Measurements from ENCODE around the gene ABTB1.

The ABTB1 gene

GRCh38 chr3:127672429-127673190, at the start of gene ABTB1:
ABTB1 (plus strand) TSS chr3:127672952; CDS start chr3:127673026, 74 bp downstream.
- DNase-seq (ENCODE audit: low spot score), result peak; percentile 88

GRCh38 chr3:127624063-127624462, 48.7 kb upstream of the ABTB1 start:
- no peak for DNase-seq (ENCODE audit: low spot score)

GRCh38 chr3:127625821-127626220, 46.9 kb upstream of the ABTB1 start:
- no peak for DNase-seq (ENCODE audit: low spot score)

GRCh38 chr3:127628426-127628787, 44.3 kb upstream of the ABTB1 start:
- DNase-seq (ENCODE audit: low spot score), result no peak

DNA sequence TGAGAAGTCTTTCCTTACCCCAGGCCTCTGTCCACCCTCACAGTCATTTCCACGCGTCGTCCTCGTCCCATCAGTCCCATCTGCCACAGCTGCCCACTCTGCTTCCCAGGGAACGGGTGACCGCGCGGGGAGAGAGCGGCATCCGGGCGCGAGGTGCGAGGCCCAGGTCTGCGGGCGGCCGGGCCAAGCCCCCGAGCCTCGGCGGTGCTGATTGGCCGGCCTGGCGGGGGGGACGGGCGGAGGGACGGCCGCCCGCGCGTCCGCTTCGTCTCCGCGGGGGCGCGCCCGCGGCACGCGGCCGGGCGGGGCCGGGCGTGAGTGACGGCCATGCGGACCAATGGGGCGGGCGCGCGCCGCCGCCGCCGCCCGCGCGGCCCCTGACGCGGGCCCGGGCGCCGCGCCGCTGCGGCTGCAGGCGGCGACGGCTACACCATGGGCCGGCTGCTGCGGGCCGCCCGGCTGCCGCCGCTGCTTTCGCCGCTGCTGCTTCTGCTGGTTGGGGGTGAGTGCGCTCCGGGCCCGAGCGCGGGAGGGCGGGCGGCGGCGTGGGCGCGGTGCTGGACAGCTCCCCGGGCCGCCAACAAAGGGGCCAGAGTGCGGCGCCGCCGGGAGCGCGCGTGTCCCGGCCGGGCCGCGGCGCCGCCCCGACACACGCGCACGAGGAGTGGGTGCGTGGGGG, 43.8 kb upstream of the ABTB1 start, which contains the start of gene PODXL2:
Gene PODXL2 (plus strand): TSS at position 398 of the 679 bp plus-strand sequence. CDS start 35 bp downstream, at position 433.
- peak; percentile 77 for DNase-seq (ENCODE audit: low spot score)

- DNase-seq (ENCODE audit: low spot score), result no peak
Measured at GRCh38 chr3:127629467-127630403, 43.0 kb upstream of the ABTB1 start.

DNA sequence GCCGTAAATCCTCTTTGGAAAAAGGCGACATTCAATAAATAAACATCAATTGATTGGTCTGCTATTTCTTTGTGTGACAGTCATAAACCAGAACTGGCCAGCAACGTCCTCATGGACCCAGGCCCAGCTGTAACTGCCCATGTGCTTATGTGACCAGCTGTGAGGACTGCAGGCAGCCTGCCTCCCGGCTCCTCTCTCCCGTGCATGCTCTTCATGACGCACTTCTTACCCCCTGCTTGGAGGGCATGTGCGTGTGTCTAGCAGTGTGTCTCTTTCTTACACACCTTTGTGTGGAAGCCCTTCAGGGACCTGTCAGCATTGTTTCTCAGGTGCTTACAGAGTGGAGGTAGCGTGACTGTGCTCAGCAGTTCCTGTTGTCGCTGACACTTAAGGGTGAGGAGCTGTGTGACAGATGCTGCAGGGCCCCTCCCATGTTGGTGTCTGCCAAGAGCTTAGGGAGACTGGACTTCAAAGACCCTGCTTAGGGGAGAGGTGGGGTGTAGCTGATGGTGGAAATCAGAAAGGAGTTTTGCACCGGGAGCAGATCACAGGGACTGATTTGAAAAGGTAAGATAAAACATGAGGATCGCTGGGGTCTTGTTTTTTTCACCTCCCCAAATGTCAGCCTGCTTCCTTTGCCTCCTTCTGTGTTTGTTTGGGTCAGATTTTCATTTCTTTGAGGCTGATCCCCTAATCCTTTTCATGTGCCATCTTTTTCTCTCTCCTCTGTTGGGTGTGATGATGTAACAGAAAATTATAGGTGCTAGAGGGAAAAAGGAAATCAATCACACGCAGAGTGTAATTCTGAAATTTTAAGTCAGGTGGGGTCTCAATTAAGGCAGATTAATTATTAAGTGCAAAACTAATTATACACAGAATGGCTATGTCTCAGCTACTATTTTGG, 41.7 kb upstream of the ABTB1 start:
- no peak for DNase-seq (ENCODE audit: low spot score)

DNA sequence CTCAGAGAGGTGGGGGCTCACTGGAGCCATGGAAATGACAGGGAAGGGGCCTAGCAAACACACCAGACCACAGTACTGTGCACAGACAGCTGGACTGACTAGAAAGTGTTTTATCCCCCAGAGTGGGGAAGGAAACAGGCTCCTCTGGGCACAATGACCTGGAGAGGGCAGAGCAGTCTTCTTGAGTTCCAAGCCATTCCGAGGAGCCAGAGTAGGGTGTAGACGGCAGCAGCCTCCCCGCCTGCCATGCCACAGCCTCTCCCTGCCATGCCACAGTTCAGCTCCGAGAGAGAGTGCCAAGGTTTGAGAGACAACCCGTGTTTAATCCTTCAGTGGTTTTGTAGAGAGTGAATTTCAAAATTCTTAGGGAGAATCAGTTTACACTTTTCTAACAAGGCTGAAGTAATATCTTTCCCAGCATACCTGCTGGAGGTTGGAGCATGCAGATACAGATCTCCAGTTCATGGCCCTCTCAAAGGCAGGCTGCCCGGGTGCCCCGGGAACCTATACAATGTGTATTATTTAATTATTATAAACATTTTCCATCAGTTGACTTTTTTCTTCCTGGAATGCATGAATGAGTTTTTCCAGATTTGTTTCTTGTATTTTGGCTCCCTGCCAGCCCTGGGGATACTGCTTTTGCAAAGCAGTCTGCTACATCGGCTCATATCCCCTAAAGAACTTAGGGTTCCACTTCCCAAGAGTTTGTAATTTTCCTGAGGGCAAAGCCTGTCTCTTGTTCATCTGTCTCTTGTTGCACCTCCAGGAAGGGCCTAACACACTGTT, 40.5 kb upstream of the ABTB1 start:
- no peak for DNase-seq (ENCODE audit: low spot score)

DNA sequence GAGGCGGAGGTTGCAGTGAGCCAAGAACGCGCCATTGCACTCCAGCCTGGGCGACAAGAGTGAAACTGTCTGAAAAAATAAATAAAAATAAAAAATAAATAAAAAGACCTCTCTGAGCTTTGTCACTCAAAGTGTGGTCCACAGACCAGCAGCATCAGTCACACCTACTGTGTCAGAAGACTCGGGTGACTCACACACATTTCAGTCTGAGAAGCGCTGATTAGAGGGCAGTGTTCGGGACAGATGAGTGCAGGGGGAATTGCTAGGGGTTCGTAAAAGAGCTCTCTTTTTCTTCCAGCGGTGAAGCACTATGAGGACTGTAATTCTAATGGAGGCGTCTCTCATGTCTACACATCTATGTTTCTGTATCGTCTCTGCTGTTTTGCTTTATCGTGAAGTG, 38.1 kb upstream of the ABTB1 start:
- DNase-seq (ENCODE audit: low spot score), result no peak

GRCh38 chr3:127637546-127637945, 35.2 kb upstream of the ABTB1 start:
- no peak for DNase-seq (ENCODE audit: low spot score)

DNA sequence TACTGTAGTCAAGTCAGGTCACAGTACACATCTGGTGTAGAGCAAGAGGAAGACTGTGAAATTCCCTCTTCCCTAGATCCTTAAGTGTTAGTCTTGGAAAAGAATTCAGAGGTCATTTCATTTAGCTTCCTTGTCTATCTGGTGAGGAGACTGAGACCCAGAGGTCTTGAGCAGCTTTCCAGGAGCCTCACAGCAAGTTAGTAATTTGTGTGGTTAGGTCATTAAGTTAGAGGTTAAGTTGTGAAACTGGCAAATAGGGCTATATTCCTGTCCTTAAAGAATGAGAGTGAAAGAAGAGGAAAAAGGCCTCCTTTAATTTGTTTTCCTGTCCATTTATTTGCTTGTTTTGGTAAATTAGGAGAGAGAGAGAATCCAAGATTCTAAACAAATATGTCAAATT, 34.8 kb upstream of the ABTB1 start:
- DNase-seq (ENCODE audit: low spot score), result no peak

DNA sequence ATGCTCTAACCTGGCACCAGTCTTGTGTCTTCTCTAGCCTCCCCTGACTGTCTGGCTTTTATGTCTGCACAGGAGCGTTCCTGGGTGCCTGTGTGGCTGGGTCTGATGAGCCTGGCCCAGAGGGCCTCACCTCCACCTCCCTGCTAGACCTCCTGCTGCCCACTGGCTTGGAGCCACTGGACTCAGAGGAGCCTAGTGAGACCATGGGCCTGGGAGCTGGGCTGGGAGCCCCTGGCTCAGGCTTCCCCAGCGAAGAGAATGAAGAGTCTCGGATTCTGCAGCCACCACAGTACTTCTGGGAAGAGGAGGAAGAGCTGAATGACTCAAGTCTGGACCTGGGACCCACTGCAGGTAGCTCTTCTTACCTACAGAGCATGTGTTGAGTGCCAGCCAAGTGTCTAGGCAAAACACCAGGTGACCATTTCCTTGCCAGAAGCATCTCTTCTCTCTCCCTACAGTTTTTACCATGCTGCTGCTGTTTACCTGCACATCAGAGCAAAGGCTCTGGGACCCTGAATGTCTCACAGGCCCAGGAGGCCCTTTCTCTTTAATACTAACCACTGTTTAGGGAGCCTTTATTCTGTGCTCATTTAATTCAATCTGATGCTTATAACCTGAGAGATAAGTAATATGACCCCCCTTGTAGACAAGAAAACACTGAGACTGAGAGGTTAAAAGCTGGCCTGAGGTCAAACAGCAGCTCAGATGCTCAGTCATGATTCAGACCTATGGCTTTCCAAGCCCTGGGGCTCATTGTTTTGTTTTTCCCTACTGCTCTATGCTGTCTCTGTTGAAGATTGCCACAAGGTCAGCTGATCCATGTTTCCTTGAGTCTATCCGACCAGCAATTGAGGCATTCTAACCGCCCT, 33.3 kb upstream of the ABTB1 start:
- DNase-seq (ENCODE audit: low spot score), result no peak

GRCh38 chr3:127640042-127640355, 32.8 kb upstream of the ABTB1 start:
- no peak for DNase-seq (ENCODE audit: low spot score)

GRCh38 chr3:127644641-127645370, 27.9 kb upstream of the ABTB1 start:
- no peak for DNase-seq (ENCODE audit: low spot score)

- no peak for DNase-seq (ENCODE audit: low spot score)
Measured at GRCh38 chr3:127645371-127646015, 27.3 kb upstream of the ABTB1 start.

GRCh38 chr3:127646501-127647046, 26.2 kb upstream of the ABTB1 start:
- no peak for DNase-seq (ENCODE audit: low spot score)

DNA sequence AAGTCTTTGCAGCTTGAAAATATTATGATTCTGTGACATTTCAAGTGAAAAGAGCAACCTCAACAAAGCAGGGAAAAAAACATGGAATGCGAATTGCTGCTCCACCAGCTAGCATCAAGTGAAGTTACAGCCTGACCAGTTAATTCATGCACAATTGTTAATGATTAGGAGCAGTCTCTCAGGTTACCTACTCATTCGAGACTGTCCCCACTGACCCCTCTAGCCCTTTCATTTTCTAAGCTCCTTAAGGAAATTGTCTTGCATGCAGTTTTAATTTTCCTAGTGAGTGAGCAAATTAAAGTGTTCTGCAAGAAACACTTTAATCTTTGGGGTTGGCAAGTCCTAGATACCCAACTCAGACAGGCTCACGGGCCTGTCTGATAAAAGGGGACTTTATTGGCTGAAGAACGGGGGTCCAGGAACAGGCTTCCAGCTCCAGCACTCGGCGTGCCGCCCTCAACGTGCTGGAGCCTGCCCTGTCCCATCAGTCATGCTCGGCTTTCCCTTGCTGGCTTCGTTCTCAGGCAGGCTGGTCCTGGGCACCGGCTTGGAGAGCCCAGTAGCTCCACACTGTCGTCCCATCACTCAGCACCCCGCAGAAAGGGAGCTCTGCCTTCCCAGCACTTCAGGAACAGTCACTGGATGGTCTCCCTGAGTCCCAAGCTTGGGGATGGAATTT, 25.4 kb upstream of the ABTB1 start:
- no peak for DNase-seq (ENCODE audit: low spot score)

- DNase-seq (ENCODE audit: low spot score), result no peak
Measured at GRCh38 chr3:127647845-127648204, 24.9 kb upstream of the ABTB1 start.
